Measurements from ENCODE around the gene MAPK13. TPM values are rescaled to one million over a fixed set of nuclear protein-coding genes. Genes with fewer than 3 reads are reported as not detected.

MAPK13 gene
- total and polyA plus RNA-seq, 4 donors: 1.9 to 17.2 (median 3.0) TPM

GRCh38 chr6:36101691-36102090 is 28.6 kb upstream of the MAPK13 start:
- Histone ChIP-seq H3K27ac (ENCODE audit: low read depth in 1 of 2, low read length in 2 of 2) (no peak overlapping the region), H3K4me1 (ENCODE audit: control insufficient read depth in 4 of 4, insufficient read depth in 4 of 4, low read length in 3 of 4) (peaks cover 0 to 4% (median under 1%) of the 10 kb centered on the region in 4 donors), H3K36me3 (ENCODE audit: control insufficient read depth in 4 of 4, insufficient read depth in 3 of 4, low read depth in 1 of 4, low read length in 3 of 4) (peaks cover 0 to 27% (median 19%) of the 10 kb centered on the region in 4 donors), H3K9ac (ENCODE audit: low read depth in 1 of 2, low read length in 2 of 2) (no peak overlapping the region), H3K4me3 (ENCODE audit: low read depth in 1 of 3, low read length in 3 of 3) (no peak overlapping the region), H3K27me3 (ENCODE audit: control insufficient read depth in 4 of 4, insufficient read depth in 4 of 4, low read length in 3 of 4) (no peaks in the 10 kb centered on the region), H3K9me3 (ENCODE audit: control insufficient read depth in 4 of 4, low read length in 3 of 4) (no peaks in the 10 kb centered on the region)
- 98% methylated on average over 3 of the region's 3 CpGs for WGBS
- no peak for DNase-seq (ENCODE audit: low spot score)
- TF ChIP-seq NR2F2 (IDR thresholded peaks at IDR 0.05) (no peak), GABPA (IDR thresholded peaks at IDR 0.05 in 1 of 2, conservative IDR thresholded peaks at IDR 0.05 in 1 of 2) (no peak), JUND (IDR thresholded peaks at IDR 0.05) (no peak)

GRCh38 chr6:36102853-36103252 is 27.5 kb upstream of the MAPK13 start:
- Histone ChIP-seq H3K4me3 (ENCODE audit: low read depth in 1 of 3, low read length in 3 of 3) (no peak overlapping the region), H3K27me3 (ENCODE audit: control insufficient read depth in 4 of 4, insufficient read depth in 4 of 4, low read length in 3 of 4) (no peaks in the 10 kb centered on the region), H3K4me1 (ENCODE audit: control insufficient read depth in 4 of 4, insufficient read depth in 4 of 4, low read length in 3 of 4) (no peaks in the 10 kb centered on the region), H3K9ac (ENCODE audit: low read depth in 1 of 2, low read length in 2 of 2) (no peak overlapping the region), H3K27ac (ENCODE audit: low read depth in 1 of 2, low read length in 2 of 2) (no peak overlapping the region), H3K9me3 (ENCODE audit: control insufficient read depth in 4 of 4, low read length in 3 of 4) (no peaks in the 10 kb centered on the region), H3K36me3 (ENCODE audit: control insufficient read depth in 4 of 4, insufficient read depth in 3 of 4, low read depth in 1 of 4, low read length in 3 of 4) (peaks cover 0 to 34% (median 23%) of the 10 kb centered on the region in 4 donors)
- no peak for DNase-seq (ENCODE audit: low spot score)
- no peak for TF ChIP-seq REST (IDR thresholded peaks at IDR 0.05)
- no peak for TF ChIP-seq RAD21 (IDR thresholded peaks at IDR 0.05)
- TF ChIP-seq FOXA2 (IDR thresholded peaks at IDR 0.05): no peak
- no peak for TF ChIP-seq TAF1 (conservative IDR thresholded peaks at IDR 0.05)
- TF ChIP-seq JUND (IDR thresholded peaks at IDR 0.05): no peak
- no peak for TF ChIP-seq NR2F2 (IDR thresholded peaks at IDR 0.05)
- no peak for TF ChIP-seq ZBTB33 (IDR thresholded peaks at IDR 0.05)
- no peak for TF ChIP-seq MAX (IDR thresholded peaks at IDR 0.05)
- no peak for TF ChIP-seq HNF4A (conservative IDR thresholded peaks at IDR 0.05)
- TF ChIP-seq ATF3 (IDR thresholded peaks at IDR 0.05): no peak
- TF ChIP-seq SP1 (IDR thresholded peaks at IDR 0.05): no peak
- TF ChIP-seq RXRA (IDR thresholded peaks at IDR 0.05): no peak
- WGBS: 67% methylated on average over 4 of the region's 4 CpGs

GRCh38 chr6:36104836-36105235 is 25.5 kb upstream of the MAPK13 start:
- WGBS: 69% methylated on average over 2 of the region's 2 CpGs
- Histone ChIP-seq H3K27me3 (ENCODE audit: control insufficient read depth in 4 of 4, insufficient read depth in 4 of 4, low read length in 3 of 4) (no peaks in the 10 kb centered on the region), H3K9ac (ENCODE audit: low read depth in 1 of 2, low read length in 2 of 2) (no peak overlapping the region), H3K4me1 (ENCODE audit: control insufficient read depth in 4 of 4, insufficient read depth in 4 of 4, low read length in 3 of 4) (no peaks in the 10 kb centered on the region), H3K9me3 (ENCODE audit: control insufficient read depth in 4 of 4, low read length in 3 of 4) (no peaks in the 10 kb centered on the region), H3K4me3 (ENCODE audit: low read depth in 1 of 3, low read length in 3 of 3) (no peak overlapping the region), H3K36me3 (ENCODE audit: control insufficient read depth in 4 of 4, insufficient read depth in 3 of 4, low read depth in 1 of 4, low read length in 3 of 4) (peaks cover 2 to 49% (median 40%) of the 10 kb centered on the region in 4 donors), H3K27ac (ENCODE audit: low read depth in 1 of 2, low read length in 2 of 2) (no peak overlapping the region)
- no peak for DNase-seq (ENCODE audit: low spot score)
- TF ChIP-seq ATF3 (IDR thresholded peaks at IDR 0.05) (no peak), RXRA (IDR thresholded peaks at IDR 0.05) (no peak), GABPA (IDR thresholded peaks at IDR 0.05 in 1 of 2, conservative IDR thresholded peaks at IDR 0.05 in 1 of 2) (no peak), MAX (IDR thresholded peaks at IDR 0.05) (no peak), EGR1 (IDR thresholded peaks at IDR 0.05; ENCODE audit: low read depth in 2 of 2) (no peak), FOXA1 (IDR thresholded peaks at IDR 0.05) (no peak), RAD21 (IDR thresholded peaks at IDR 0.05) (no peak)

All from liver (tissue), 9 donors.